H1 (cell line): ENCODE data around the gene GALR1. TPM values are rescaled to one million over a fixed set of nuclear protein-coding genes. Genes with fewer than 3 reads are reported as not detected.

Experiments
- CTCF ChIA-PET: fragments of 300-600 bp; sonication (Branson Sonifier 250); formaldehyde crosslinking; loops from one replicate; lab custom pipeline; 2021; ENCODE audit not compliant: partially characterized antibody; lab: Charles Lee
- POLR2A ChIA-PET: fragments of 300-600 bp; sonication (Branson Sonifier 250); formaldehyde crosslinking; loops from one replicate; lab custom pipeline; 2021; ENCODE audit warnings: inconsistent platforms; ENCODE audit not compliant: partially characterized antibody; lab: Charles Lee
- DNase-seq, 2 experiments: peaks; one replicate each; pipeline versions ENCODE4 v3.0.0 to v3.0.0-alpha.2; 2010 to 2022; ENCODE audit warnings: low spot score in 2 of 2, low read depth in 1 of 2, mixed read lengths in 1 of 2
- FAIRE-seq: peaks from 2 replicates; lab custom pipeline; 2011; peaks lifted over from hg19 to GRCh38; lab: Jason Lieb, UNC
- H2AFZ ChIP-seq: 2 replicates; pipeline ENCODE4 v1.8.1; 2012; ENCODE audit warnings: low read length, inconsistent platforms
- H2AK5ac ChIP-seq: 2 replicates; pipeline ENCODE4 v1.6.1; 2013; ENCODE audit warnings: low read depth, low read length
- H2BK120ac ChIP-seq: replicated peaks from 2 replicates; pipeline ENCODE3; 2013; ENCODE audit warnings: low read depth, low read length, inconsistent platforms
- H2BK12ac ChIP-seq: 2 replicates; pipeline ENCODE4 v1.6.1; 2013; ENCODE audit warnings: low read depth, low read length
- H2BK15ac ChIP-seq: 2 replicates; pipeline ENCODE4 v1.6.1; 2013; ENCODE audit warnings: low read length
- H2BK20ac ChIP-seq: 2 replicates; pipeline ENCODE4 v1.6.1; 2013; ENCODE audit warnings: low read length
- H2BK5ac ChIP-seq: 2 replicates; pipeline ENCODE4 v1.6.1; 2013; ENCODE audit warnings: low read depth, low read length
- H3K14ac ChIP-seq: 2 replicates; pipeline ENCODE4 v1.6.1; 2013; ENCODE audit warnings: inconsistent platforms; ENCODE audit not compliant: insufficient read length
- H3K18ac ChIP-seq: 2 replicates; pipeline ENCODE4 v1.6.1; 2013; ENCODE audit warnings: low read length; ENCODE audit errors: extremely low read depth
- H3K23ac ChIP-seq: 2 replicates; pipeline ENCODE4 v1.6.1; 2013; ENCODE audit warnings: inconsistent platforms; ENCODE audit not compliant: insufficient read length
- H3K23me2 ChIP-seq: 2 replicates; pipeline ENCODE4 v1.6.1; 2013; ENCODE audit warnings: low read depth, low read length
- H3K27ac ChIP-seq: 2 replicates; pipeline ENCODE4 v1.6.1; 2011; ENCODE audit warnings: low read depth, low read length, inconsistent platforms
- H3K27me3 ChIP-seq, 4 experiments: replicated peaks in 1 of 4; 1 replicate in 1 of 4; 2 replicates in 3 of 4; pipeline versions ENCODE4 v1.6.1 to v1.8.1; 2011 to 2013; ENCODE audit warnings: low read length in 3 of 4, mild to moderate bottlenecking in 3 of 4, inconsistent platforms in 2 of 4, mixed read lengths in 2 of 4, moderate library complexity in 1 of 4; ENCODE audit not compliant: control insufficient read depth in 3 of 4, insufficient read depth in 3 of 4; ENCODE audit errors: extremely low read depth in 1 of 4
- H3K36me3 ChIP-seq, 4 experiments: 2 replicates each; pipeline versions ENCODE4 v1.6.1 to v1.8.1; 2011 to 2013; ENCODE audit warnings: mild to moderate bottlenecking in 4 of 4, low read length in 3 of 4, moderate library complexity in 2 of 4, control low read depth in 1 of 4, inconsistent platforms in 1 of 4; ENCODE audit not compliant: insufficient read depth in 4 of 4, control insufficient read depth in 2 of 4
- H3K4ac ChIP-seq: replicated peaks from 2 replicates; pipeline ENCODE3; 2013; ENCODE audit warnings: low read length, low read depth, mixed read lengths, inconsistent platforms; ENCODE audit not compliant: insufficient read length
- H3K4me1 ChIP-seq, 4 experiments: replicated peaks in 1 of 4; 1 replicate in 1 of 4; 2 replicates in 3 of 4; pipeline versions ENCODE4 v1.6.1 to v1.8.1; 2011 to 2013; ENCODE audit warnings: low read length in 3 of 4, inconsistent platforms in 2 of 4, mixed read lengths in 1 of 4; ENCODE audit not compliant: insufficient read depth in 4 of 4, control insufficient read depth in 3 of 4
- H3K4me2 ChIP-seq, 2 experiments: 2 replicates each; pipeline versions ENCODE4 v1.6.1 to v1.8.1; 2011 to 2013; ENCODE audit warnings: low read depth in 2 of 2, low read length in 2 of 2, control low read depth in 1 of 2, inconsistent platforms in 1 of 2, mild to moderate bottlenecking in 1 of 2; ENCODE audit not compliant: insufficient read depth in 1 of 2
- H3K4me3 ChIP-seq, 4 experiments: fragments of 200-600, 300-600 bp in 1 of 4; sonication (generic), shearing (Covaris generic), sonication (Bioruptor Twin) in 1 of 4; 2 replicates each; pipeline versions ENCODE4 v1.5.1 to v1.8.1; 2011 to 2016; ENCODE audit warnings: low read length in 4 of 4, low read depth in 3 of 4, control low read depth in 2 of 4, inconsistent platforms in 2 of 4, mild to moderate bottlenecking in 2 of 4, mixed read lengths in 1 of 4, moderate library complexity in 1 of 4; ENCODE audit not compliant: insufficient read depth in 2 of 4; ENCODE audit errors: extremely low read depth in 1 of 4
- H3K56ac ChIP-seq: replicated peaks from 2 replicates; pipeline ENCODE3; 2013; ENCODE audit warnings: low read depth, mild to moderate bottlenecking, mixed read lengths, low read length, inconsistent platforms; ENCODE audit not compliant: insufficient read length
- H3K79me1 ChIP-seq: 2 replicates; pipeline ENCODE4 v1.6.1; 2013; ENCODE audit warnings: low read depth, low read length, control low read depth
- H3K79me2 ChIP-seq, 2 experiments: 2 replicates each; pipeline versions ENCODE4 v1.6.1 to v1.8.1; 2012 to 2013; ENCODE audit warnings: low read length in 2 of 2, mild to moderate bottlenecking in 2 of 2, inconsistent platforms in 1 of 2; ENCODE audit not compliant: insufficient read depth in 2 of 2, control insufficient read depth in 1 of 2
- H3K9ac ChIP-seq, 4 experiments: replicated peaks in 1 of 4; 1 replicate in 1 of 4; 2 replicates in 3 of 4; pipeline versions ENCODE4 v1.6.1 to v1.8.1; 2011 to 2013; ENCODE audit warnings: low read depth in 3 of 4, low read length in 3 of 4, control low read depth in 2 of 4, mild to moderate bottlenecking in 2 of 4, moderate library complexity in 2 of 4, inconsistent platforms in 1 of 4; ENCODE audit errors: extremely low read depth in 1 of 4
- H3K9me3 ChIP-seq, 2 experiments: 2 replicates each; pipeline versions ENCODE4 v1.6.1 to v1.8.1; 2012 to 2013; ENCODE audit warnings: mild to moderate bottlenecking in 2 of 2, moderate library complexity in 2 of 2, control low read depth in 1 of 2, inconsistent platforms in 1 of 2, low read depth in 1 of 2, low read length in 1 of 2, mixed read lengths in 1 of 2; ENCODE audit not compliant: insufficient read depth in 2 of 2
- H4K20me1 ChIP-seq, 2 experiments: replicated peaks in 1 of 2; 2 replicates each; pipeline versions ENCODE3 to v1.8.1; 2011 to 2013; ENCODE audit warnings: inconsistent platforms in 2 of 2, low read length in 2 of 2, mild to moderate bottlenecking in 1 of 2; ENCODE audit not compliant: insufficient read depth in 2 of 2, control insufficient read depth in 1 of 2
- H4K5ac ChIP-seq: 2 replicates; pipeline ENCODE4 v1.6.1; 2013; ENCODE audit warnings: low read length, low read depth, mixed read lengths, inconsistent platforms; ENCODE audit not compliant: insufficient read length
- H4K8ac ChIP-seq: 2 replicates; pipeline ENCODE4 v1.8.0; 2013; ENCODE audit warnings: mild to moderate bottlenecking, moderate library complexity, low read length, inconsistent platforms; ENCODE audit not compliant: insufficient read depth; ENCODE audit errors: extremely low read depth
- H4K91ac ChIP-seq: replicated peaks from 2 replicates; pipeline ENCODE3; 2013; ENCODE audit warnings: low read length, mixed read lengths, inconsistent platforms; ENCODE audit not compliant: insufficient read length
- CBX5 ChIP-seq: fragments of 300-800, 300-1000 bp; sonication (generic); IDR thresholded peaks from 2 replicates; pipeline ENCODE4 v1.7.1; 2016; ENCODE audit warnings: antibody characterized with exemption, low read length, low read depth
- SIX5 ChIP-seq: IDR thresholded peaks from 2 replicates; pipeline ENCODE4 v1.6.1; 2011; ENCODE audit warnings: mild to moderate bottlenecking, low read depth, low read length
- WGBS, 2 experiments: shearing (Covaris generic) in 1 of 2; methylation state at CpG; one replicate each; pipeline versions ENCODE4 v1.1.6 to v1.1.7; 2013 to 2015; ENCODE audit warnings: low lambda C conversion rate in 2 of 2, mixed read lengths in 2 of 2, inconsistent platforms in 1 of 2, low coverage in 1 of 2, missing lambda C conversion rate in 1 of 2; ENCODE audit not compliant: insufficient replicate concordance in 2 of 2, insufficient coverage in 1 of 2, insufficient read length in 1 of 2; ENCODE audit errors: extremely low coverage in 1 of 2, missing lambda C conversion rate in 1 of 2; 5-methylcytosine and 5-hydroxymethylcytosine counted together
- polyA plus RNA-seq, 7 experiments: library from polyadenylated mRNA; depleted of rRNA in 3 of 7; stranded (reverse) in 5 of 7; unstranded in 2 of 7; fragments of >200 nt in 5 of 7; fragments of 200-250 nt in 2 of 7; gene quantifications; 1 replicate in 5 of 7; 2 replicates in 1 of 7; 4 replicates in 1 of 7; pipeline versions ENCODE4 v1.2.1 to v1.2.3, GENCODE V29; 2011 to 2013; ENCODE audit warnings: missing spikeins in 2 of 7, mixed read lengths in 2 of 7
- total RNA-seq: library from RNA; stranded (reverse); fragmentation: NEBNext Ultra II Directional; extraction: Animal tissue kit (Norgen Biotek cat#: 25700); gene quantifications from 2 replicates; pipeline ENCODE4 v1.2.1, GENCODE V29; 2021

GALR1 gene
- total and polyA plus RNA-seq, 2 of the 8 experiments (the other 6 are each of a cell fraction or from before 2014, with no cell fraction given), result 0.09 to 1.6 TPM

DNA sequence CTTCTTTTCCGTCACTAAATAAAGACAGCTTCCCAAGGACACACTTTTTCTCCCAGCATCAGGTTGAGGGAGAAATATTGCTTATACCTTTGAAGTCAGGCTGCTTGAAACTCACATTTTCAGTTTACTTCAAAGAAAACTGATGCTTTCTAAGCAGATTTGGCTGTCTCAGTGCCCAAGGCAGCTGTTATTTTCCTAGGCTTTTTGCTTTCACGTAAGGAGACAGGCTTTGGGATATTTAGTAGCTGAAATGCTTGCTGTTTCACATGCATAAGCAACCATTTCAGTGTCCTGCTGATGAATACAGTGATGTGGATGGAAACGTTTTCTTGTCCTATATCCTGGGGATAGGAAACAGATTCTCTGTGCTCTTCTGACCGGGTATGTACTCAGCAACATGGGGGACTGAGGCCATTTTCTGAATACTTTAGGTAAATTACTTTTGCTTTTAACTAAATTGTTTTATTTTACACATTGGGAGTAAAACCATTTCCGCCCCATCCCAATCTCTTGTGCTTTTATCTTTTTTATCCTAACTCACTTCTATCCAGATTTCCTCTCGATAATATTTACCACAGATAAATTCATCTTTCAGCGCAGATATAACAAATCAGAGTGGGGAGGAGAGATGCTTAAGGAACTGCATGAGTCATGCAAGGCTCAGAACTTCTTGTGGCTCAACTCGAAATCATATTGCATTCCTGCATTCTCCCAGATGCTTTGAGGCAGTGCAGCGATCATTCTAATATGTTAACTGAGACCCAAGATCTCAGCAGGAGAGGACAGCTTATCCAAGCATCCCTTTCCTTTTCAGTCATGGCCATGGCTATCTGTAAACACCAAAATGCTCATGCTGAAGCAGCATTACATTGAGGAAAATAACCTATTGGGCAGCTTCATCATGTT lies 22.2 kb downstream of the GALR1 start:
- Histone ChIP-seq H2BK15ac (no peak overlapping the region), H3K18ac (0 out of 2 replicates have a peak overlapping the region, but pooled peaks have one; percentile 34), H3K27me3 (no peaks in the 10 kb centered on the region; a peak in 1 of 7 replicates), H3K27ac (no peak overlapping the region; the same call in 1 of the 2 replicates), H4K20me1 (no peaks in the 10 kb centered on the region), H3K4ac (peak overlapping the region; percentile 55), H3K23me2 (no peaks in the 10 kb centered on the region), H4K8ac (no peak overlapping the region), H3K56ac (no peak overlapping the region), H3K14ac (no peak overlapping the region), H2BK20ac (0 out of 2 replicates have a peak overlapping the region, but pooled peaks have one; percentile 13), H3K79me2 (no peaks in the 10 kb centered on the region), H3K9ac (no peak overlapping the region; a peak in 2 of 7 replicates), H3K23ac (no peak overlapping the region), H2BK12ac (no peak overlapping the region), H3K9me3 (no peaks in the 10 kb centered on the region; a peak in 1 of 4 replicates), H2BK120ac (peak overlapping the region; percentile 84), H3K36me3 (no peaks in the 10 kb centered on the region), H3K79me1 (no peaks in the 10 kb centered on the region), H3K4me3 (peak overlapping the region in 1 of 4 experiments; percentile 38; a peak in 2 of 8 replicates), H3K4me1 (peaks cover 3 to 12% (median 4%) of the 10 kb centered on the region in 4 experiments), H2AK5ac (no peak overlapping the region), H4K91ac (peak overlapping the region; percentile 84), H3K4me2 (peak overlapping the region; percentile 38 to 55), H2BK5ac (peak overlapping the region; percentile 94), H4K5ac (no peak overlapping the region), H2AFZ (peak overlapping the region; percentile 87)
- 26% methylated on average over 9 of the region's 9 CpGs; no CpG with 5 or more reads in 1 of the 2 experiments for WGBS, 2 experiments
- no peak for DNase-seq
- no peak for FAIRE-seq
- CTCF ChIA-PET, result interaction anchor here (1.0 to 1.1 kb wide), 2 partner anchors 20 to 135 kb away, joined by 4 to 5 read pairs; no protein-coding TSS in a partner anchor
- POLR2A ChIA-PET, result interaction anchor here (1.3 to 1.5 kb wide), 2 partner anchors 10 to 18 kb away, joined by 3 to 5 read pairs; no protein-coding TSS in a partner anchor
- TF ChIP-seq SIX5 (no peak), CBX5 (no peak)
